Measurements from ENCODE around the gene CCDC97.

The CCDC97 gene

DNA sequence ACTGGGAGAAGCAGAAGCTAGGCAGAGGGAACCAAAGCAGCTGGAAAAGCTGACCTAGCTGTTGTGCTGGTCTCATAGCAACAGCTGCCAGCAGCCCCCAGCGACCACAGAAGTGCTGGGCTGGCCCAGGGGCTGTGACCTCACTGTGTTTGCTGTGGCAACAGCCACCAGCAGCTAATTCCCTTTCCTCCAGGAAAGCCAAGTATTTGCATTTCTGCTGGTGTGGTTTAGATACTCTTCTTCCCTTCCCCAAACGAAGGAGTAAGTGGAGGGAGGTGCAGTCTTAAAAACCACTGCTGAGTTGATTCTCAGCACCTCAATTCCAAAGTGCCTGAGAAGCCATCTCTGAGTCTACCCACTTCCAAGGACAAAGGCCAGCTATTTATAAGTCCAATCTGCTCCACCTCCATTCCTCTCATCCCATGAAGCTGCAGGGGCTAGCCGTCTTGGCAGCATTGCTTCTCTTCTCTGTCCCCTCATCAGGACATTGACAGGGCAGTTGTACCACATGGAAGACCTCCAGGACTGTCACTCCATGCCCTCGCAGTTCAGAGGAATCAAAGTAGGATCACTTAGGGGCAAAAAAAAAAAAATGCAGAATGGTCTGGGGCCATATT, 11.5 kb upstream of the CCDC97 start:
- DNase-seq (ENCODE audit: low spot score), result no peak

DNA sequence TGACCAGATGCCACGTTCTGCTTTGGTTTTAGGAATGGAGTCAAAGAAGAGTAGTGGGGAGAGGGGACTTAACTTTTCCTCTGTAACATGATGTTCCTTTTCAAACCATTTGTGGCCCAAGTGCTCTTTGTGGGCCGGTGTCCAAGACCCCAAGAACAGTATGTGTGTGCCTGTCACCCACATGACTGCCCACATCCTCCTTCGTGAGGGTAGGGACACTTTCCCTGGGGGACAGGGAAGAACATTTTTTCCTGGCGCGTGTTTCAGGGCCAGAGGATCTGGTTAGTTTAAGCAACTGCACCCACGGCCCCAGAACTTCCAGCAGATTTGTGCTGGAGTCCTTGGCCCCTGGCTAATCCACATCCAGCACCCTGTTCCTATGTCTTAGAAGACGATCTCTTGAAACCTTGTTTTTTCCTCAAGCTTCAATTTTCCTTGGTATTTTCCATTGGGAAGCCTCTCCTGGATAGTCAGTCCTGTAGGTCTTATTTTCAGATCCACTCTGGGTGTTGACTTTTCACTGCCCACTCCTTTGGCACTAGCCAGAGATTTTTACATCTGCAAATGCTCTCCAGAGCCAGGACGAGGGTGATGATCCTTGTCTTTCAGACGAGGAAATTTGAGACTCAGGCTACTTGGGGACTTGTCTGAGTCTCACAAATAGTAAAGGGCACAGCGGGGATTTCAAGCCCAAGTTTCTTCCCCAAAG, 10.8 kb upstream of the CCDC97 start:
- no peak for DNase-seq (ENCODE audit: low spot score)

DNA sequence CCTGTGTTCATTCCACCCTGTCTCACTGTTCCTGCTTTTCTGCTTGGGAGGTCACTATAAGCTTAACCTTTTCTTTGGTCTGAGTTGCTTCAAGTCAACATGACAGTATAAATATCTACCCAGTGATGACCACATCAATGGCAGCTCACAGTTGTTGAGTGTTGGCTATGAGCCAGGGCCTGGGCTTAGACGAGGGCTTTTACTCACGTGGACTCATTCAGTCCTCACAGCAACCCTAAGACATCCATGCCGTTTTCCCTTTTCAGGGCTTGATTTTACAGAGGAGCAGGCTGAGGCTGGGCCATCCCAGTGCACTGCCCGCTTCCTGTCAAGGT, 10.2 kb upstream of the CCDC97 start:
- DNase-seq (ENCODE audit: low spot score), result no peak

DNA sequence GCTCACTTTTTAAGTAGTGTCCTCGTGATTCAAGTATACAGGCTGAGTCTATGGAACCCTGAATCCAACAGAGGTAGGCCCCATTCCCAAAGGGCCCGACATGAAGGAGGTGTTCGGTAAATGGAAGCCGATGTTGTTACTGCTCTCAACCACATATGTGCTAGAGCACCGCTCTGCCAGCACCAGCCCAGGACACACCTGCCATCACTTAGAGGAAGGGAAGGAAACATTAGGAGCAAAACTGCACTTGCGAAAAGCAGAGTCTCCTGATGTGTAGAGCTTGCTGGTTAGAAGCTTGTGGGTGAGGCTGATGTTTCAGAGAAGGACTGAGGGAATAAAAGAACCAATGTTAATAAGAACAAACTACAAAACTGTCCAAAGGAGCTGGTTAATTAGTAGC, 9.4 kb upstream of the CCDC97 start:
- DNase-seq (ENCODE audit: low spot score), result no peak

DNA sequence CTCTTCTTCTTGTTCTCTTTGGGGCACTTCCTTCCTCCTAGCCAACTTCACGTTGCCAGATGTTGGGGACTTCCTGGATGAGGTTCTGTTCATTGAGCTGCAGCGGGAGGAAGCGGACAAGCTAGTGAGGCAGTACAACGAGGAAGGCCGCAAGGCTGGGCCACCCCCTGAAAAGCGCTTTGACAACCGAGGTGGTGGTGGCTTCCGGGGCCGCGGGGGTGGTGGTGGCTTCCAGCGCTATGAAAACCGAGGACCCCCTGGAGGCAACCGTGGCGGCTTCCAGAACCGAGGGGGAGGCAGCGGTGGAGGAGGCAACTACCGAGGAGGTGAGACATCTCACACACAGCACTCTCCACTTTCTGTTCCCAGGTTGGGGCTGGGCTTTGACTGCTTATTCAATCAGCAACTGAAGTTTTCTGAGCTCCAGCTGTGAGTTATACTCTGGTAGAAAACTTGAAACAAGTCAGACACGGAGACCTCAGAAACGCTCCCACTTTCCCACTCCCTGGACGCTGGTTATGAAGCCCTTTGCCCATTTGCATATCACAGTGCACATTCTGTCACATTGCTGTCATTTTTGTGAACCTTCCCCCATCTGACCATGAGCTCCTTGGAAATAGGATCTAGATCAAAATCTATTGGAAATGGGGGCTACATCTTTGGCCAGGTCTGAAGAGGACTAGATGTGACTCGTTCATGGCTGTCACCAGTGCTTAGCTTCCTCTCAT, 7.2 kb upstream of the CCDC97 start:
- DNase-seq (ENCODE audit: low spot score), result peak; percentile 76

DNA sequence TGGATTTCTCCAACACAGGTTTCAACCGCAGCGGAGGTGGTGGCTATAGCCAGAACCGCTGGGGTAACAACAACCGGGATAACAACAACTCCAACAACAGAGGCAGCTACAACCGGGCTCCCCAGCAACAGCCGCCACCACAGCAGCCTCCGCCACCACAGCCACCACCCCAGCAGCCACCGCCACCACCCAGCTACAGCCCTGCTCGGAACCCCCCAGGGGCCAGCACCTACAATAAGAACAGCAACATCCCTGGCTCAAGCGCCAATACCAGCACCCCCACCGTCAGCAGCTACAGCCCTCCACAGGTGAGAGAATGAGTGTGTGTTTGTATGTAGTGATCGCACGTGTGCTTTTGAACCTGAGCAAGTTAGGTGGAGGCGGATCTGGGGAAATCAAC, 6.0 kb upstream of the CCDC97 start:
- DNase-seq (ENCODE audit: low spot score), result no peak

DNA sequence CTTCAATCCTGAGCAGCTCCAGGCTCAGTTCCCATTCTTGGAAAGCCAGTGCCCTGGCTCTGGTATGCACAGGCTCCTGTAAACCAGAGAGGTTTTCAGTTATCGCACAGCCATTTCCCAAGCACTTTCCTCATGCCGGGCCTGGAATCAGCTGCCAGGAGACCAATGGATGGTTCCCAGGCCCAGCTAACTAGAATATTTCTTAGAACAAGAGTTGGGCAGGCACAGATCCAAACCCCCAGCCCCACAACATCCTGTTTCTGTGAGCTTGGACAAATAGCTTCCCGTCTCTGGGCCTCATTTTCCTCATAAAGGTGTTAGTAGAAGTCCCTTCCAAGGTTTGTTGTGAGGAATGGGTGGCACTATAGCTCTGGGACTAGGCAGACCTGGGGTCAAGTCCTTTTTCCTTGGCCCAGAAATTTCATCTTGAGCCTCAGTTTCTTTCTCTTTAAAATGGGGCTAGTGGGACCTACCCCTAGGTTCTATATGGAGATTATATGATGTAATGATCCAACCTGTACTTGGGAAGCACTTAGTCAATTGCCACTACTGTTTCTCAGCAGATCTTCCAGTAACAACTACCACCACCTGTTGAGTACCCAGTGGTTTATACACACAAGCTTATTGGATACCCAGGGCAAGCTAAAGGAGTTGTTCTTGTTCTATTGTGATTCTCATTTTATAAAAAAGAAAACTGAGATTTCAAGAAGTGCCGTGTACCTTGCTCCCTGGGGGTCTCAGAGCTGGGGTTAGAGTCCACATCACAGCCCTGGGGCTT, 5.1 kb upstream of the CCDC97 start:
- DNase-seq (ENCODE audit: low spot score), result no peak

DNA sequence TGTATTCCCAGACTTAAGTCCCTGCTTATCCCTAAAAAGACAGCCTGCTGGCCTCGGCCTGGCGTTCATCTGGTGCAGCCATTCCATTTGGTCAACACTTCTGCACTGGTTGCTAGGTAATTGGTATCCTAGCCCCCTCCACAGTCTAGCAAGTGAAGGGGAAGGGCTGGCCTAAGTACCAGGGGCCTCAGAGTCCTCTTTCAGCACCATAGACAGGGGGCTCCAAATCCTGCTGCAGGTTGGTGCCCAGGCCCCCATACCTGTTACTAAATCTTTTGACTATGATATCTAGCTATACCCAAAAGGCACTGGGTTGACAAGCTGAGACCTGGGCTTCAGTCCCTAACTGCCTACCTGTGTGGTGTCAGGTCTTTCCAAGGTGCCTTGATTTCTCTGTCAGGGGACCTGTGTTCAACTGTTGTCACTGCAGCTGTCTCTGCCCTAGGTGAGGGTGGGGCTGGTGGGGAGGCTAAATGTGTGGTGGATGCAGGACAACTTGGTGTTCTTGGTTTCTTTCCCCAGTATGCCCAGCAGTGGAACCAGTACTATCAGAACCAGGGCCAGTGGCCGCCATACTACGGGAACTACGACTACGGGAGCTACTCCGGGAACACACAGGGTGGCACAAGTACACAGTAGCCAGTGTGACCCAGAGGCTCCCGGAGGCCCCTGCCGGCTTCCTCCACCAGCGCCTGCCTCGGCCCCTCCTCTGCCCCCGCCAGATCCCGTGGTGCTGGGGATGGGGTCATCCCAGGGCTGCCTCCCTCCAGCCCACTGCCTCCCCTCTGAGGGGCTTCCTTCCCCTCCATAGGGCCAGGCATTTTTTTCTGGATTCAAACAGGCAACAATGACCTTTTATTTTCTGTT, 3.8 kb upstream of the CCDC97 start:
- DNase-seq (ENCODE audit: low spot score), result no peak

DNA sequence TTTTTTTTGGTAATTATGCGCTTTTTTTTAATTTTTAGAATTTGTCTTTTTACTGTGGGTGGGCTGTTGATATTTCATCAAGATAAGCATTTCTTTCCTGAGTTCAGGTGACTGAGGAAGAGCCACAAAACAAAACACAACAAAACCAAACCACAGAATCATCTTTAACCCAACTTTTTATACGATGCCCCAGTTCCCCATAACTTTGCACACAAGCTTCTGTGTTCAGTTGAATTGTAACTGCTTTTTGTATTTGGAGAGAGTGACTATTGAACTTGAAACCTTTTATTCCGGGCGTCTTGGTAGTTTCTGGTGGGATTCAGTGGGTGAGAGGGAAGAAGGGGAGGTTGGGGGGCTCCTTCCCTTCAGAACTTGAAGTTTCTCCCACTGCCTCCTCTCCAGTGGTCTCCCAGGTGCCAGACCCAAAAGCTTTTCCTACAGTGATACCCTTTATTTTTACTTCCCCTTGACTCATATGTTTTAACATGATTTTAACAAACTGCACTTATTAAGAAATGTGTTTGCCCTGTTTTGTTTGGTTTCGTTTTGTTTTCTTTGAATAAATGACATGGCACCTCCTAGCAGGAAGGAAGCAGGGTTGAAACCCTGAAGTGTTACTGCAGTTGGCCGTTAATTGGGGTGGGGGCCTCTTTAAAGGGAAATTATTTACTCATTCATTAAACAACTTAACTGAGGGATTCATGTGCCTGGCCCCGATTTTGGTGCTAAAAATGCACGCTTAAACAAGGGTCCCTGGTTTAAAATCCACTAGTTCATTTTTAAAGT, 2.7 kb upstream of the CCDC97 start:
- DNase-seq (ENCODE audit: low spot score), result peak; percentile 71

DNA sequence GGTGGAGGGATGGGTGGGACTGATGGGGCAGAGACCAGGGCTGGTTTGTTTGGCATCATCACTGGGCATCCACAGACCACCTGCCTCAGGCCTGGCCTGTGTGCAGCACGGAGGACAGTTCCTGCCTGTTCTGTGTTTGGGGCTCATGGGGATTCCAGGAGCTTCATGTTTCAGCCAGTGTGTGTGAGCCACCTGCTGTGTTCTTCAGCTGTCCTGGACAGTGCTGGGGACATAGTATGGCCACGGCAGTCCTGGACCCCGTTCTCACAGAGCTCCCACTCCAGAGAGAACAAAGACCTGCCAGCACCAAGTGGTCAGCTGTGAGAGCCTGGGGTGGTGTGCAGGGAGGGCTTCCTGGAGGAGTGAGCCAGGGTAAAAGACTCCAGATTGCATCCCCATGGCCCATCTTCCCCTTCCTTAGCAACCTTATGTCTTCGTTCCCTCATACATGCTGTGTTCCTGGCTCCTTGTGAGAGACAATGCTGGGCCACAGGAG, 2.0 kb upstream of the CCDC97 start:
- no peak for DNase-seq (ENCODE audit: low spot score)

DNA sequence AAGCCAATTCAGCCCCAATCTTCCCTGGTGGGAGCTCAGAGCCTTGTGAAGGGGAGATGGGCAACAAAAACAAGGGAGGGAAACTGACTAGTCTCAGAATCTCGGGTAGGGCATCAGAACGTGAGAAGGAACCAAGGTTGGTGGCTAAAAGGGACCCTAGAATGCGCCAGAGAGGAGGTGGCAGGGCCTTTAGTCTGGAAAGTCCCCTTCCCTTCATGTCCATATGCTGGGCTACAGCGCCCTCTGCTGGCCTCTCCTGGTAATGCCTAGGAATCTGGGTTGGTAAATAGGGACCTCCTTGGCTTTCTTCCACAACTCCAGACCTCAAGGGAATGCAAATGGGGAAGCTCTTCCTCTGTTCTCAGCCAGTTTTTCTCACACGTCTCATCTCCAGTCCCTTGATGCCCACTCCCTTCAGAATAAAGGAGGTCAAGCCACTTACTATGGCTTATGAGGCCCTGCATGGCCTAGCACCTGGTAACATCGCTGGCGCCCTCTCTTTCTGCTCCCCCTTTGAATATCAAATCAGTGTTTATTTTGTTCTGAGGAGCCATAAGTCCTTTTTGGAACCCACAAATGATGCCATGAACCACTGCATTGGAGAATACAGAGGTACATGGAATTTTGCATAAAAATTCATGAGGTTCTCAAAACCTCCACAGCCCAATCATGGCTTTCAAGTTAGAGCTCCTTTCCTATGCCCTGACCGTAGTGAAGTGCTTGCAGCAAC, 1.4 kb upstream of the CCDC97 start:
- DNase-seq (ENCODE audit: low spot score), result peak; percentile 93

DNA sequence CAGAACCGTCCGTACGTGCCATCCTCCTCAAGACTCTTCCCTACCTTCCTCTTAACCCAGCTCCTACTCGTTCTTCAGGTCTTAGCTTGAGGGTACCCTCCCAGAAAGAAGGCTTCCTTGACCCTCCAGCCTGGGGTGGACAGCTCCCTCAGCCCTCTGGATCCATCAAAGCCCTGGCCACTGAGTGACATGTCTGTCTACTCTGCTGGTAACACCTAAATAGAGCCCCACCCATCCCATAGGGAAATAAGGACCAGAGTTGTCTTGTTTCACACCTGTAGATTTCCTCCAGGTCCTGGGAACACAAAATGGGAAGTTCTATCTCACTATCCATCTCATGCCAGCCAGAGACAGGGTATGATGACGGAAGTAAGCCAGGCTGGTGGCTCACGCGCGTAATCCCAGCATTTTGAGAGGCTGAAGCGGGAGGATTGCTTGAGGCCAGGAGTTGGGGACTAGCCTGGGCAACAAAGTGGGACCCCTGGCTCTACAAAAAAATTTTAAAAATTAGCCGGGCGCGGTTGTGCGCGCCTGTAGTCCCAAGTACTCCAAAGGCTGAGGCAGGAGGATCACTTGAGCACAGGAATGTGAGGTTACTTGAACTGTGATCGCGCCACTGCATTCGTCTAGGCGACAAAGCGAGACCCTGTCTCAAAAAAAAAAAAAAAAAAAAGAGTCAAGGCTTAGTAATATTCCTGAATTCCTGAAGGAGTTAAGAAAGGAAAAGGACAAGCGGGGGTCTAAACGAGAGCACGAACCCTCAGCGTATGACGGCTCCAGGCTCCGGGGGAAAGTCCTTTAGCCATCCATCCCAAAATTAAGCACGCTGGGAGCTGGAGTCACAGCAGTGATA, 566 bp upstream of the CCDC97 start:
- no peak for DNase-seq (ENCODE audit: low spot score)

DNA sequence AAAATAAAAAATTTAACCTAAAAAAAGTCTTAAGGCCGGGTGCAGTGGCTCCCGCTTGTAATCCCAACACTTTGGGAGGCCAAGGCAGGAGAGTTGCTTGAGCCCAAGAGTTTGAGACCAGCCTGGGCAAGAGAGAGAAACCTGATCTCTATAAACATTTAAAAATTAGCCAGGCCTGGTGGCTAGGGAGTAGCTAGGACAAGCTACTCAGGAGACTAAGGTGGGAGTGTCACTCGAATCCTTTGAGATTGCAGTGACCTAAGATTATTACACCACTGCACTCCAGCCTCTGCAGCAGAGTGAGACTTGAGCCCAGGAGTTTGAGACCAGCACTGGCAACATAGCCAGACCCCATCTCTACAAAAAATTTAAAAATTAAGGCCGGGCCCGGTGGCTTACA, 1.1 kb downstream of the CCDC97 start:
- no peak for DNase-seq (ENCODE audit: low spot score)

DNA sequence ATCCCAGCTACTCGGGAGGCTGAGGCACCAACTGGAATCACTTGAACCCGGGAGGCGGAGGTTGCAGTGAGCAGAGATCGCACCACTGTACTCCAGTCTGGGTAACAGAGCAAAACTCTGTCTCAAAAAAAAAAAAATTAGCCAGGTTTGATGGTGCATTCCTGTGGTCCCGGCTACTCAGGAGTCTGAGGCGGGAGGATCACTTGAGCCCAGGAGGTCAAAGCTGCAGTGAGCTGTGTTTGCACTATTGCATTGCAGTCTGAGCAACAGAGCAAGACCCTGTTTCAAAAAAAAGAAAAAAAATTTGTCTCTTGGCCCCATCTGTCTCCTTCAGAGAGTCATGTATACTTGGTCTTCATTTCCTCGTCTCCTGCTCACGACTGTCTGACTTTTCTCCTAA, 1.6 kb downstream of the CCDC97 start:
- no peak for DNase-seq (ENCODE audit: low spot score)

DNA sequence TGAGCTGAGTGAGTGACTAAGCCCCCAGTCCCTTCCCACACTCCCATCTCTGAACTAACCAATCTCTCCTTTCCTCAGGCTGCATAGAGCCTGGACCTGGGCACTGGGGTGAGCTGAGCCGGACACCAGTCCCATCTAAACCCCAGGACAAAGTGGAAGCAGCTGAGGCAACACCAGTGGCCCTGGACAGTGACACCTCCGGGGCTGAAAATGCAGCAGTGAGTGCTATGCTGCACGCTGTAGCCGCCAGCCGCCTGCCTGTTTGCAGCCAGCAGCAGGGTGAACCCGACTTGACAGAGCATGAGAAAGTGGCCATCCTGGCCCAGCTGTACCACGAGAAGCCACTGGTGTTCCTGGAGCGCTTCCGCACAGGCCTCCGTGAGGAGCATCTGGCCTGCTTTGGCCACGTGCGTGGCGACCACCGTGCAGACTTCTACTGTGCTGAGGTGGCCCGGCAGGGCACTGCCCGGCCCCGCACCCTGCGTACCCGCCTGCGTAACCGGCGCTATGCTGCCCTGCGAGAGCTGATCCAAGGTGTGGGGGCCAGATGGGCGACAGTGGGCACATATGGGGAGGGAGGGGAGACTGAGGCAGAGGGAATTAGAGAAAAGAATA, 6.4 kb downstream of the CCDC97 start:
- no peak for DNase-seq (ENCODE audit: low spot score)

DNA sequence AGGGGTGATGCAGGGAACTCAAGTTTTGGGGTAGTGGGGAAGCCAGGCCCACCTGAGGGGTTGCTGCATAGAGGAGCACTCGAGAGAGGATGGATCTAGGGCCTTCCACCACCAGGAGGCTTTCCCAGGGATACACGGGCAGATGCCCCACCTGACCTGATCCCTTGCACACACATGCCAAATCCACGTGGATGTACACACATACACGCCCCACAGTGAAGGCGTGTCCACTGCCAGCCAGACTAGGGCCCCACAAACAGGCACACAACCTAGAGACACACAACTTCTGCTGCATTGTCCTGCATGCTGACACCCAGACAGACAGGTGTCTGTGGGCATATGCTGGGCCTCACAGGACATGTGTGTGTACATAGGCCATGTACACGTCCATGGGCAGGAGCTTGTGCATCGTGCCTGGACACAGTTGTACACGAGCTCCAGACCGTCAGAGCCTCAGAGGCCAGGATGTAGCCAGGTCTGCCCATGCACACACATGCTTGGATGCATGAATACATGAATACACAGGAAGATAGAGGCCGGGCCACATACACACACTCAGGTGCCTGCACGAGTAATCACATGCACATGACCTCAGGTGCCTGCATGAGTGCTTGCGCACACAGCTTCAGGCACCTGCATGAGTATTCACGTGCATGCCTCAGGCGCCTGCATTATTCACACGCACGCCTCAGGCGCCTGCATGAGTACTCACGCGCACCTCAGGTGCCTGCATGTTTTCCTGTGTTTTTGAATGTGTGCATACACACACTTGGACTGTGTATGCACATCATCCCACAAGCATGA, 8.9 kb downstream of the CCDC97 start:
- DNase-seq (ENCODE audit: low spot score), result no peak

DNA sequence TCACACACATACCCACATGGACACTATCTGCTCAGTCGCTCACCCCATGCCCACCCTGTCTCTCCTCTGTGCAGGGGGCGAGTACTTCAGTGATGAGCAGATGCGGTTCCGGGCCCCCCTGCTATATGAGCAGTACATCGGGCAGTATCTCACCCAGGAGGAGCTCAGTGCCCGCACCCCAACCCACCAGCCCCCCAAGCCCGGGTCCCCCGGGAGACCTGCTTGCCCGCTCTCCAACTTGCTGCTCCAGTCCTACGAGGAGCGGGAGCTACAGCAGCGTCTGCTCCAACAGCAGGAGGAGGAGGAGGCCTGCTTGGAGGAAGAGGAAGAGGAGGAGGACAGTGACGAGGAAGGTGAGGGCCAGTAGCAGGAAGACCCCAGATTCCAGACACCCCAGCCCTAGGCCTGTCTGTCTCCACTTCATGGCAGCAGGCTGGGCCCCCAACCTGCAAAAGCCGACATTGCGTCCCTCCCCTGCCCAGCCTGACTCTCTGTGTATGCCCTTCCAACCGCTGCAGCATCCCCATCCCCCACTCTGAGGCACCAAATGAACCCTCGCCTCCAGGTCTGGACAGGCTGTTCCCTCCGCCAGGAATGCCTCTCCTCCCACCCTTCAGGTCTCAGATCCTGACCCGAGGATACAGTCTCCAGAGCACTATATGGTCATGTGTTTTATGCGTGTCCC, 9.7 kb downstream of the CCDC97 start:
- DNase-seq (ENCODE audit: low spot score), result no peak

Data from activated CD4-positive, alpha-beta T cell treated with anti-CD3 and anti-CD28 coated beads, Interleukin-2, Interleukin-4, amounts not matched to agents 100 ng/mL and 50 ng/mL, durations not matched to agents 16 hours and 8 hours (primary cell).